SKM-1 (cell line): Measurements from ENCODE around the gene GOLGA6D.
"Not testable (repeated sequence)": the region's sequence is repeated elsewhere in the genome, so short reads cannot be mapped to it uniquely, and the experiment has no call there.

Experiments used
- DNase-seq: peaks from one replicate; lab custom pipeline; 2025; ENCODE audit not compliant: unreplicated experiment; lab: John Stamatoyannopoulos, UW

GOLGA6D gene

DNA sequence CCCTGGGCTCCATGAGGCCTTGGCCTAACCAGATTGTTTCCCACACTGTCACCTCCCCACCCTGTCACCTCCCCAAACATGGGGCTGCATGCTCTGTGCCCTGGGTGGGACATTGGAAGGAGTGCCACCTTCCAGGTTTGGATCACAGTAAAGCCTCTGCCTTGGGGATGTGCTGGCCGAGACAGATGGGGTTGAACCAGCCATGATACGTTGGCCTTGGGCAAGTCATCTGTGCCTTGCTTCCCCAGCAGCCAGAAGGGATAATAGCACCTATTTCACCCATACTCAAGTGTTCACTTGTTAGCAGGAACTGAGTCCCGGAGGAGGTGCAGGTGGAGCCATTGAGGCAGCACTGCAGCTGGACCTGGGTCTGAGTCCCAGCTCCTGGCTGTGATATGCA is 7.0 kb upstream of the GOLGA6D start:
- not testable (repeated sequence) for DNase-seq

DNA sequence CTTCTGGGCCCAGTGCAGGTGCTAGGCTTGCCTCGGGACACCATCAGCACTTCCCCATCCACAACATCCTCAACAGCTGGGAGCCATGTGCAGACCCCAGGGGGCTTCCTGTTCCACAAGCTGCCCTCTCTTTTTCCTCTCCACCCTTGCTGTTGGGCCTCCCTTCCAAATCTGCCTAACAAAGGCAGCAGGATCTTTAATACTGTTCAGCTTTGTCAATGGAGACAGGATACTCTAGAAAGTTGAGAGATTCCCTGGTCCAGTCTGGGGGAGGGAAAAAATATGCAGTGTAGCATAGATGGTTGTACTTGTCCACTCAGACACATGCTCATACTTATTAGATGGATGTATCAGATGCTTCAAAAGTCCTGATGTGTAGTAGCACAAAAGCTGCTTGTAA is 4.1 kb upstream of the GOLGA6D start:
- not testable (repeated sequence) for DNase-seq

DNA sequence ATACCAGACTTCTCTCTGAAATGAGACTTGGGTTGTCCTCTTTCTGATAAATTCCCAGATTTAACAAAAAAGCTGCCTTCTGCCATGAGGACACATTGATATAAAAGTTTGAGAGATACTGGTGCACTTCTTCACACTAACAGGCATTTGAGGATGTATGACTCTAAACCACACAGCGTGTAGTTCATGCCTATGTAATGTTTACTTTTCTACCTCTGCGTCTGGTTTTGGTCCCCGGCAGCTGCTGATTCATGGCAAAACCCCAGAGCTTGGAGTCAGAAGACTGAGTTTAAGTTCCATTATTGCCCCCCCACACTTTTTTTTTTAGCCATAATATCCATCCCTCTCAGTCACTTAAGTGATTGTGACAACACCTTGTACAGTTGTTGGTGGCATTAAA is 1.5 kb downstream of the GOLGA6D start:
- DNase-seq = not testable (repeated sequence)

DNA sequence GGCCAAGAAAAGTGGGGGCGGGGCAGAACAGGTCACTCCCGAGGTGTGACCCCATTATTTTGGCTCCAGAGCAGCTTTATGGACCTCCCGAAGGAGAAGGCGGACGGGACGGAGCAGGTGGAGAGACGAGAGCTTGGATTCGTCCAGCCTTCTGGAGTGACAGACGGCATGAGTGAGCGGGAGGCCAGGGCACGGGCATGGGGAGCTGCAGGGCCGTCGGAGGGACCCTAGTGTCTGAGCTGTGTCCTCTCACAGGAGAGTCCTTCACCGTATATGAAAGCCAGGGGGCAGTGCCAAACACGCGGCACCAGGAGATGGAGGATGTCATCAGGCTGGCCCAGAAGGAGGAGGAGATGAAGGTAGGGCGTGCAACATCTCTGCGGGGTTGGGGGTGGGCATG is 11.0 kb downstream of the GOLGA6D start:
- DNase-seq = not testable (repeated sequence)

DNA sequence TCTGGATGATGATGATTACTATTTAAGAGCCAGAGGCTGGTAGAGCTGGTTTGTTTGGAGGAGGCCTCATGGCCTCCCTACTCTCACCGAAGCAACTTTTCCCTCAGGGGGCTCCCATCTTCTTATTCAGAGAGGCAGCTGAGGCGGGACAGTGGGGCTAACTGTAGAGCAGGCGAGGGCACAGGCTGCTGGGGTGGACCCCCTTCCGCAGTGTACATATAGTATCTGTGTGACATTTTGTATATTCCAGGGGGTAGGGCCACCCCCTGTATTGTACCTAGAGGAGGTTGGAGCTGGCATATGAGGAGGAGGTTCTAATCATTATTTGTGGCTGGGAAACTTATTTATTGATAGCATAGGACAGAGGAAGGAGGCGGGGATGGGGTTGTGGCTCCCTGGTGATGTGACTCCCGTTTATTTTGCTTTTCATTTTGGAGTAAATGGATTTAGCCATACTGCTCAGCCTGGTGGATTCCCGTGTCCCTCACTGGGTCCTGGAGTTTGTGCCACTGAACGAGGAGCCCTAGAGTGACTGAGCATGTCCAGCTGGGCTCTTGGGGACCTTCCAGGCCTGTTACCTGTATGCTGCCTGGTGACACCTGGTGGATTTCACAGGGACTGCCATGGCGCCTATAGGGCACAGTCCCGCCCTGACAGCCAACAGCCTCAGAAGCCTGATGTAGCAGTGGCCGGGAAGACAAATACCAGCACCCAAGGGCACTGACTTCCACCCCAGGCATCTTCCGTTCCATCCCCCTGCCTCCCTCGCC is 16.1 kb downstream of the GOLGA6D start:
- DNase-seq = not testable (repeated sequence)

DNA sequence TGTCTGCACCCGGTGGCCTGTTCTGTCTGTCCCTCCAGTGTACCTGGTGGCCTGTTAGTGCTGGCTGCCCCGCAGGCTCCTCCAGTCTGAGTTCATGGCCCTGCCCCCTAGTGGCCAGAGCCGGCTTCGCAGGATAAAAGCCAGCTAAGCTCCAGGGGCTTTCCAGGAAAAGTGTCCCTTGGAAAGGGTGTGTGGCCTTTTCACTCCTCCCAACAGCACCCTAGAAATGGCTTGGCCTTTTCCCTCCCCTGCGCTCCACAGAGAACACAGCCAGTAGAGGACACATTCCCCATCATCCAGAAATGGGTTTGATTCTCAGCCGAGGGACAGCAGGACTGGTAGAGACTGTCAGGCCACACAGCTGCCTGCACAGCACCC is 16.7 kb downstream of the GOLGA6D start:
- DNase-seq = not testable (repeated sequence)

DNA sequence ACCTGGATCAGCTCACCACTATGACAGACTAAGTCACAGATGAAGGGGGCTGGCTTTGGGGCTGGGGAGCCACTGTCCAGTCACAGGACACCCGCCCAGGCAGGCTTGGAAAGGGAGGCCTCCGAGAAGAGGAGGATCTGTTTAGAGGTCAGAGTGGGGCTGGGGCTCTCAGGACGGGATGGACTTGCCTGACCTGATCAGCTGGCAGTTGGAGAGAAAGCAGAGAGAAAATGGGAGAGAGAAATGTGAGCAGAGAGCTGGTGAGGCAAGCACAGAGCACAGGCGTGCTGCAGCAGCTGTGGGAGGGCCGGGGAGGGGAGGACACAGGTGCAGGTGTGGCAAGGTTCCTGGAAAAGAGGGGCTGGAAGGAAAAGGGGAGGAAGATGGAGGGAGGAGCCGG is 17.4 kb downstream of the GOLGA6D start:
- DNase-seq = not testable (repeated sequence)

DNA sequence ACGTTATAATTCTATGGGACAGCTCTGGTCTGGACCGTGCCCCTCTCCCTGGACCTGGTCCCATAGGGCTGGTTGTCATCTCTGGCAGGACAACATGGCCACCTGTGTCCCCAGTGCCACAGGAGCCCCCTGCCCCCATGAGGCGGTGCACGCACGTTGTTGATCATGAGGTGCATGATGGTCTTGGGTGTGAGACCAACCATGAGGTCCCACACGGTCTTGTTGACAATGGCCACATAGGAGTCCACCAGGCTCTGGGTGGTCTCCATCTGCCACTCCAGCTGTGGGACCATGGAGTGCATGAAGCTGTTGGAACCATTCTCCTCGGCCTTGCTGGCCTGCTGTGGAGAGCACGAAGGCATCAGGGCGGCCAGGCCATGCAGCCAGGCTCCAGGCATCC is 19.7 kb downstream of the GOLGA6D start:
- DNase-seq = no peak

DNA sequence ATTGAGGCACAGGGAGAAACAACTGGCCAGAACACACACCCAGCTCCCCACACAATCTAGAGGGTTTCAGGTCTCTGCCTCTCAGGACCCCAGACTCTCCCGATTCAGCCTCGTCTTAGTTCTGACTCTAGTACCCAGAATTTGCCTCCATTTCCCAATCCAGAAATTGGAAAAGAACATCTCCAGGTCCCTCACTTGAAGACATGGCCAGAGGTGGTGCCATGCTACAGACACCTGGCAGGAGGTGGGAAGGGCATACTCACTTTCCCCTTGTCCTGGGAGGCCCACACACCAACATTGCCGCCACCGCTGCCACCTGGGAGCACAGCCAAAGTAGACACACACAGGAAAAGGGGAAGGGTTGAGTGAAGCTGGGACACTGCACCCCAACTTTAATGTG is 20.1 kb downstream of the GOLGA6D start:
- DNase-seq = not testable (repeated sequence)

DNA sequence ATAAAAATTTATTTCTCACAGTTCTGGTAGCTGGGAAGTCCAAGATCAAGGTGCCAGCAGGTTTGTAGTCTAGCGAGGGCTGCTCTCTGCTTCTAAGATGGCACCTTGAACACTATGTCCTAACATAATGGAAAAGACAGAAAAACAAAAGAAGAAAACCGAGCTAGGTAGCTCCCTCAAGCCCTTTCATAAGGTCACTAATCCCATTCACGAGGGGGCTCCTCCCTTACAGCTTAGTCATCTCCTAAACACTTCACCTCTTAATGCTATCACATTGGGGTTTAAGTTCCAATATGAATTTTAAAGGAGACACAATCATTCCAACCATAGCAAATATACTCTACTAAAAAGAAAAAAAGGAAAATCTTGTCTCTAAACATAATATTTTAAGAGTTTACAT is 23.6 kb downstream of the GOLGA6D start:
- DNase-seq = no peak

DNA sequence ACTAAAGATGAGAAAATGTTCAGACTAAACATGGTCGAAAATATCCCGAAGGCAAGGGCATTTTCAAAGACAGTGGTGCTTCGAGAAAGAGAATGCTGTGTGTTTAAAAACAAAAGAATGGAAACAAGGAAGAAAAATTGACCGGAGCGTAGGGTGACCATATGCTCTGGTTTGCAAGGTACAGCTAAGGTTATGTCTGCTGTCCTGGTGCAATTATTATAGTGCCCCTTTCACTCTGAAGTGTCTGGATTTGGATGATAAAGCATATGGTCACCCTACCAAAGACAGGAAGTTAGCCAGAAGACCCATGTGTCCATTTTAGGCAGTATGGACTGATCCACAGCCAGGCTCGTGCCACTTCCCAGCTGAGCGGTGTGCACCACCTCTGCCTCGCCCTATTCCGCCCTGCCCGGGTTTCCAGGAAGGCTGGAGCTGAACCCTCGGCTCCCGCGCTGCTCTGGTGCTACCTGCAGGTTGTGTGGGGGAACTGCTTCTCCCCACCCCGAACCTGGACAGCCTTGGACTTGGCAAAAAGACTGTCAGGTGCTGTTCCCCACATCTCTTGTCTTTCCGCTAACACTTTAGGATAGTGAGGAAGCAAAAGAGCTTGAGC is 25.2 kb downstream of the GOLGA6D start:
- DNase-seq = no peak

DNA sequence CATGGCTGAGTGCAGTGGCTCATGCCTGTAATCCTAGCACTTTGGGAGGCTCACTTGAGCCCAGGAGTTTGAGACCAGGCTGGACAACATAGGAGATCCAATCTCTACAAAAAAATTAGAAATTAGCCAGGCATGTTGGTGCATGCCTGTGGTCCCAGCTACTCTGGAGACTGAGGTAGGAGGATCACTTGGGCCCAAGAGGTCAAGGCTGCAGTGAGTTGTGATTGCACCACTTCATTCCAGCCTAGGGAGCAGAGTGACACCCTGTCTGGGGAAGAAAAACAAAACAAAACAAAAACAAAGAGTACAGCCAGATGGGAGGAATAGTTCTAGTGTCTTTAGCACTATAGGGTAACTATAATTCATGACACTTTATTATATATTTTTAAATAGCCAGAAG is 27.1 kb downstream of the GOLGA6D start:
- no peak for DNase-seq

DNA sequence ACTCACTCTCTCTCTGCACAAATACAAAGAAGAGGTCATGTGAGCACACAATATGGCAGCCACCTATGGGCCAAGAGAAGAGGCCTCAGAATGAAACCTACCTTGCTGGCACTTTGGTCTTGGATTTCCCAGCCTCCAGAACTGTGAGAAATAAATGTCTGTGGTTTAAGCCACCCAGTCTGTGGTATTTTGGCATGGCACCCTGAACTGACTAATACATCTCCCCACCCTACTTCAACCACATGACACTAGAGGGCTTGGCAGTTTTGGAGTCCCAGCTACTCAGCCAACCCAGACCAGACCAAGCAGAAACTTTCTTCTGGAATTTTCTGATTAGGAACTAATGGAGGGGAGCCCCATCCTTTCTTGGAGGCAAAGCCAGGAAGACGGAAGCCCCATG is 29.9 kb downstream of the GOLGA6D start:
- not testable (repeated sequence) for DNase-seq

DNA sequence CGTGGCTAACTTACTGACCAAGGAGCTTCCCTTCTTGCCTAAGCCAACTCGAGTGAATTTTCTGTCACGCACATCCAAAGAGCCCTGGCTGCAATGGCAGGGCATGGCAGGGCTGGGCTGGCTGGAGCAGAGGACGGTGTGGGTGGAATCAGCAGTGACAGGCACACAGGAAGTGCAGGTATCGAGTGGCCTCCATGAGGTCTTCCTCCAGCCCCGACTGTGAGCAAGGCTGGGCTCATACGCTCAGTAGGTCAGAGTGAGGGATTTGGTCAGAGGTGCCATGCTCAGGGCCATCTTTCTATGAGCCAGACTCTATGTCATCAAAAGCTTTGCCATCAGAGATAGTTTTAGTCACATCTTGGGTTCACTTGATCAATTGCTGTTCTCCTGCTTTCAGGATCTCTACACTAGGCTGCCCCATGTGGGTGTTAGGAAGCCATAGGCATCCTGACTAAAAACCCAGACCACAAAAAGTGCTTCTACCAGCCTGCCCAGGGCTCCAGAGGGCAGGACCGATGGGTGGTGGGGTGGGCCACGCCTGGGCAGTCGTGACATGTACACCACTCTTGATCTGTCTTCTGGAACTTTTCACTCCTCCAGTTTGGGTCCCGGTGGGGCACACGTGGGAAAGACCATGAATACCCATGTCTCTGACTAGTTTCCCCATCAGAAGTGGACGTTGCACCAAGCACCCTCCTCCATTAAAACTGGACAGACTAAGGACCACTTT is 30.6 kb downstream of the GOLGA6D start:
- no peak for DNase-seq

DNA sequence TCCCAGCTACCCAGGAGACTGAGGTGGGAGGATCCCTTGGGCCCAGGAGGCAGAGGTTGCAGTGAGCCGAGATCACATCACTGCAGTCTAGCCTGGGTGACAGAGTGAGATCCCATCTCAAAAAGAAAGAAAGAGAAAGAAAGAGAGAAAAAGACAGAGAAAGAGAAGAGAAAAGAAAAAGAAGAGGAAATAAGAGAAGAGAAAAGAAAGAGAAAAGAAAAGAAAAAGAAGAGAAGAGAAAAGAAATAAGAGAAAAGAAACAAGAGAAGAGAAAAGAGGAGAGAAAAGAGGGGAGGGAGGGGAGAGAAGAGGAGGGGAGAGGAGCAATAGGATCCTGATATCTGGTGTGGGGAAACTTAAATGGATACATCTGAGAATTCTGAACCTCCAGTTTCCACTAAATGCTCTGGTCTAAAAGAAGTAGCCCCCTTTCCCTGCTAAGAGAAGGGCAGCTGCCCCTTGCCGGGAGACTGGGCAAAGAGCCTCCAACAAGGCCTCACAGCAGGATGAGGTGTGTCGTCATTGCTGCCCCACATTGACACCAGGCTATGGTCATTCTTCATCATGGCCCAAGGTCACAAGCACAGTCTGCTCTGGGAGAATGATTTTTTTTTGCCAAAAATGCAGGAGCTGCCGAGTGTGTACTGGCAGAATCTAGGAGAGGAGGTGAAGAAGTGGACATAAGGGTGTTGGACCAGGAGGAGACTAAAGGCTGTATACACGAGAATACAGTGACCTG is 32.1 kb downstream of the GOLGA6D start:
- DNase-seq = no peak

DNA sequence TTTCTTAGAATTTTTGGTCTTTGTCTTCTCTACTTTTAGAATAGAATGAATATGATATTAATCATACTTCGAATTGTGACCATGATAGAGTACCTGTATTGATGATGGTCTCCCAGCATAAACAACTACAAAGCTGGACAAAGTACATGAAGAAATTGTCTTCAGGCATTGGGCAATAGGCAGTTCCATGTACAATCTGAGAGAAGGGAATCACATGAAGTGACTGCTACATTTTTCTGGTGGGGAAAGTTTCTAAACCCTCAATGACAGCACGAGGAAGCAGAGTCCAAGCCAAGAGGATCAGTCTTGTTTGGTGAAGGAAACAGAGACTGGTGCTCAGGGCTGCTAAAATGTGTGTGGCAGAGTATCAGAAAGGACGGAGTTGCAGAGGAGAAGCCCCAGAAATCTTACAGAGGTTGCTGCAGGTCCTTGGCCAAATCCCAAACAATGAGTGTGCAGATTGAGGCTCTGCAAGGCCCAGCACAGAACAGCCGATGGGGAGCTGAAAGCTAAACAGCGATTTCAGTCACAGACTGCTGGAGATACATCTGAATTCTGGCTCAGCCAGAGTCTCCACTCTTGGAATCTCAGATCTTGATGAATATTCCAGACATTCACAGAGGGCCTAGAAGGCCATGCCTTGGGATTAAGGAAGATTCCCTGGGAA is 36.7 kb downstream of the GOLGA6D start:
- DNase-seq = not testable (repeated sequence)

DNA sequence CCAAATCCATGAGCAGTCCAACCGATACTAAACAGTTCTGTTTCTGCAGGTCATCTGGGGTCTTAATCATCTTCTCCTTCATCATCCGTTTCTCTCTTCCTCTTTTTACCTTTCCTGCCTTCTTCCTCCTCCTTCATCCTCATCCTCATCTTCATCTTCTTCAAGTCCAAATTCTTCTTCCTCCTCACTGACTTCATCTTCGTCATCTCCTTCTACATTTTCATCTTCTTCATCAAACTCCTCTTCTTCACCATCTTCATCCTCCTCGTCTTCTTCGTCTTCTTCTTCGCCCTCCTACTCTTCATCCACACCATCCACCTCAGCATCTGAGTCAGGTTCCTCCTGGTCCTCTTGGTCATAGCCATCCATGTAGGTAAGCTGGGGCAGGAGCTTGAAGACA is 39.1 kb downstream of the GOLGA6D start:
- DNase-seq = no peak

DNA sequence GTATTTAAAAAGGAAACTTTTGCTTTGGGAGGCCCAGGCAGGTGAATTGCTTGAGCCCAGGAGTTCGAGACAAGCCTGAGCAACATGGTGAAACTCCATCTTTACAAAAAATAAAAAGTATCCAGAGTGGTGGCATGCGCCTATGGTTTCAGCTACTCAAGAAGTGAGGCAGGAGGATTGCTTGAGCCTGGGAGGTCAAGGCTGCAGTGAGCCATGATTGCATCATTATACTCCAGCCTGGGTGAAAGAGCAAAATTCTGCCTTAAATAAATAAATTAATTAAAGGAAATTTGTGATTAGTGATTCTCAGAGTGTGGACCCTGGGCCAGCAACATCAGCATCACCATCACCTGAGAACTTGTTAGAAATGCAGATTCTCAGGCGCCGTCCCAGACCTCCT is 43.3 kb downstream of the GOLGA6D start:
- DNase-seq = no peak

DNA sequence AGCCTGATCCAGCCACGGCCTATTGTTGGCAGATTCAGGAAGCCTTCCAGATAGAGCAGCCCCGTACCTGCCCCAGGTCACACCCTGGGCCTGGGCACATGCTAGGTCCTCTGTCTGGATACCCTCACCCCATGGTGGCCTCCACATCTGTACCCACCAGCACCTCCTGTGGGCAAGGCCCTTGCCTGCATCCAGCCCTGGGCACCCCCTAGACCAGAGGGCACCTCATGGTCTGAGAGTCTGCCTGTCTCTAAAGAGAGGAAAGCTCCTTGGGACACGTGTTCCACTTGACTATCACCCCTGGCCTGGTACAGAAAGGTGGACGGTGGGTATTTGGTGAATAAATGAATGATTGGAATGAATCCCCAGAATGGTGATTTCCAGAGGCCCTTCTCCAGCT is 44.4 kb downstream of the GOLGA6D start:
- no peak for DNase-seq

DNA sequence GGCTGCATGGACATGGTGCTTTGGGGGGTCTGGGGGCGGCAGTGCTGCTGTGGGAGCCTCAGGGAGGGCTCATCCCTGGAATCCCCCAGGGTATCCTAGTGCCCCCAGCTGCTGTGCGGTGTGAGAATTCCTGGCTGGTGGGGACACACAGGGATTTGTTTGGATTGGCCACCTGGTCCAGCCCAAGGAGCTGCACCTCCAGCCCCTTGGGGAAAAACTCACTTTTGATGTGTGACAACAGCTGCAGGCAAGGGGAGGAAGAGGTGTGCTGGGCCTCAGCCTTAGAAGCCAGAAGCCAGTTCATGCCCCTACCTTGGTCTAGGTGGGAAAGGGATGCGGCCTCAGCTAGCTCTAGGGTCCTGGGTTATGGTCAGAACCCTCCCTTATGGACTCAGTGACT is 44.9 kb downstream of the GOLGA6D start:
- no peak for DNase-seq
